Activated naive CD4-positive, alpha-beta T cell treated with anti-CD3 and anti-CD28 coated beads, Interleukin-2, amount 10 ng/mL, durations not matched to agents 7 days and 5 days (primary cell): ENCODE measurements around the gene TRMT11.
"Not testable (repeated sequence)": the region's sequence is repeated elsewhere in the genome, so short reads cannot be mapped to it uniquely, and the experiment has no call there.

Experiments
- CTCF ChIA-PET: fragments of 350-600 bp; sonication (Branson Sonifier 250); formaldehyde crosslinking; loops from one replicate; lab custom pipeline; 2021; ENCODE audit warnings: antibody characterized with exemption; lab: Charles Lee
- DNase-seq: peaks from one replicate; pipeline ENCODE4 v3.0.0-alpha.2; 2020
- H3K27ac Mint-ChIP-seq: one replicate; pipeline ENCODE4 v1.8.0; 2021; ENCODE audit warnings: mild to moderate bottlenecking, moderate library complexity, mixed read lengths
- H3K27me3 Mint-ChIP-seq: one replicate; pipeline ENCODE4 v1.8.0; 2021; ENCODE audit warnings: mild to moderate bottlenecking, mixed read lengths
- H3K36me3 Mint-ChIP-seq: one replicate; pipeline ENCODE4 v1.8.0; 2021; ENCODE audit warnings: mixed read lengths
- H3K4me1 Mint-ChIP-seq: one replicate; pipeline ENCODE4 v1.8.0; 2021; ENCODE audit warnings: mixed read lengths
- H3K4me3 Mint-ChIP-seq: one replicate; pipeline ENCODE4 v1.8.0; 2021; ENCODE audit warnings: mild to moderate bottlenecking, moderate library complexity, mixed read lengths
- H3K9me3 Mint-ChIP-seq: one replicate; pipeline ENCODE4 v1.8.0; 2021; ENCODE audit warnings: mixed read lengths

TRMT11 gene

DNA sequence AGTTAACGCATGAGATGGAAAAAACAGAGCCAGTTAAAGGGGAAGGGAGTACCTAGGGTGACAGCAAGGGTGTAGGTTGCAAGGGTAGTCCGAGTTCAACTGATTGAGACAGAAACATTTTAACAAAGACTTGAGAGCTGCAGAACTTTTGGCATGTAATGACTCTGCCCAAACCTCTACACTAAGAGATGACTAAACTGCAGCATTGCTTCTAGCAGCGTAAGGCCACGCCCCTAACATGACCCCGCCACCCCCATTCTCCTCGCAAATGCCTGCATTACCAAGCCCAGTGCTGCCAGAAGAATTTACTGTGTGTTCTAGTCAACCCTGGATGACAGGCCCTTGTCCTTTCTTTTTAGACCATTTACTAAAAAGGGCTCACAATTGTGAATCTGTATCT, 36.0 kb upstream of the TRMT11 start:
- Mint-ChIP-seq H3K27ac (no peak overlapping the region), H3K4me3 (no peak overlapping the region), H3K36me3 (no peaks in the 10 kb centered on the region), H3K27me3 (peaks cover 19% of the 10 kb centered on the region), H3K4me1 (peaks cover 2% of the 10 kb centered on the region), H3K9me3 (no peaks in the 10 kb centered on the region)
- CTCF ChIA-PET = interaction anchor here (3.5 to 9.9 kb wide), 2 partner anchors 61 to 159 kb away, joined by 25 to 140 read pairs; partner anchors contain the start of gene NCOA7
- no peak for DNase-seq

GRCh38 chr6:125950716-125951115, 35.6 kb upstream of the TRMT11 start:
- not testable (repeated sequence) for H3K36me3 Mint-ChIP-seq, DNase-seq, H3K4me3 Mint-ChIP-seq, H3K9me3 Mint-ChIP-seq, H3K27ac Mint-ChIP-seq, H3K4me1 Mint-ChIP-seq
- peaks cover 19% of the 10 kb centered on the region for H3K27me3 Mint-ChIP-seq
- CTCF ChIA-PET = interaction anchor here (1.0 to 9.9 kb wide), 8 partner anchors 24 to 197 kb away, joined by 3 to 140 read pairs (median 12); partner anchors contain the start of gene NCOA7

GRCh38 chr6:125951323-125951722, 35.0 kb upstream of the TRMT11 start:
- Mint-ChIP-seq H3K9me3 (no peaks in the 10 kb centered on the region), H3K36me3 (no peaks in the 10 kb centered on the region), H3K4me3 (no peak overlapping the region), H3K27me3 (peaks cover 19% of the 10 kb centered on the region), H3K4me1 (peaks cover 8% of the 10 kb centered on the region), H3K27ac (no peak overlapping the region)
- no peak for DNase-seq
- CTCF ChIA-PET = interaction anchor here (0.7 to 9.9 kb wide), 11 partner anchors 8 to 198 kb away, joined by 3 to 140 read pairs (median 5); partner anchors contain the start of gene NCOA7

- no peak overlapping the region for H3K4me3 Mint-ChIP-seq
- CTCF ChIA-PET = interaction anchor here (0.5 to 9.9 kb wide), 24 partner anchors 9 to 641 kb away, joined by 3 to 140 read pairs (median 5); partner anchors contain the start of gene NCOA7
- no peaks in the 10 kb centered on the region for H3K36me3 Mint-ChIP-seq
- DNase-seq = peak; percentile 44
- H3K27me3 Mint-ChIP-seq = peaks cover 19% of the 10 kb centered on the region
- no peak overlapping the region for H3K27ac Mint-ChIP-seq
- no peaks in the 10 kb centered on the region for H3K9me3 Mint-ChIP-seq
- peaks cover 8% of the 10 kb centered on the region for H3K4me1 Mint-ChIP-seq
These were observed 33.4 kb upstream of the TRMT11 start for GRCh38 chr6:125952764-125953501.

- H3K36me3 Mint-ChIP-seq = no peaks in the 10 kb centered on the region
- no peak for DNase-seq
- H3K9me3 Mint-ChIP-seq = no peaks in the 10 kb centered on the region
- no peak overlapping the region for H3K4me3 Mint-ChIP-seq
- H3K27me3 Mint-ChIP-seq = peaks cover 19% of the 10 kb centered on the region
- H3K4me1 Mint-ChIP-seq = peaks cover 8% of the 10 kb centered on the region
- CTCF ChIA-PET = interaction anchor here (0.6 to 9.9 kb wide), 23 partner anchors 13 to 642 kb away, joined by 3 to 140 read pairs (median 5); partner anchors contain the start of gene NCOA7
- H3K27ac Mint-ChIP-seq = no peak overlapping the region
These were observed 32.9 kb upstream of the TRMT11 start for GRCh38 chr6:125953502-125953875.

DNA sequence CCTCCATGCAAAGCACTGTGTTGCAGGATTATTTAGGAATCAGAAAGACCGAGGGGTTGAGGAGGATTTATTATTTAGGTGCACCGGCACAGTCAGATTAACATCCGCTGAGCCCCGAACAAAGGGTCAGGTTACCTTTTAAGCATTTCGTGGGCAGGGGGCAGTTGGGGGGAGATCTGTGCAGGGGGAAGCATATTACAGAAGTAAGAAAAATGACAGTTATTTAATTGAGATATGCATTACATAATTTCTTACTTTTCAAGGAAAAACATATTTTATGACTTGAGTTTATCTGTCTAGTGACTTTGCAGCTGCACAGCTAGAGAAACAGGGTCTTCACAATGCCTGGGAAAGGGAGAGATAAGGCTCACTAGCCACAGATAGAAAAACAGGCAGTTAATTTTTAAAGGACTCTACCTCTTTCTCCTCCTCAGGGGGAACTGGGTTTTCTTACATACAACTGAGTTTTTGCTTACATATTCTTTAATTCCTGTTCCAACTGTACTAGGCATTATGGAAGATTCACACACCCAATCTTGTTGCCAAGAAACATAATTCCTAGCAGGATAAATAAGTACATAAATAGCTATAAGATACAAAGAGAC, 31.5 kb upstream of the TRMT11 start:
- H3K9me3 Mint-ChIP-seq = no peaks in the 10 kb centered on the region
- H3K4me1 Mint-ChIP-seq = peaks cover 8% of the 10 kb centered on the region
- peaks cover 17% of the 10 kb centered on the region for H3K27me3 Mint-ChIP-seq
- H3K27ac Mint-ChIP-seq = no peak overlapping the region
- H3K4me3 Mint-ChIP-seq = no peak overlapping the region
- H3K36me3 Mint-ChIP-seq = no peaks in the 10 kb centered on the region
- DNase-seq = no peak
- CTCF ChIA-PET = interaction anchor here (1.6 to 9.9 kb wide), 7 partner anchors 15 to 164 kb away, joined by 3 to 140 read pairs (median 8); partner anchors contain the start of gene NCOA7

GRCh38 chr6:125955973-125956372, 30.4 kb upstream of the TRMT11 start:
- Mint-ChIP-seq H3K36me3 (peaks cover 2% of the 10 kb centered on the region), H3K4me1 (peaks cover 8% of the 10 kb centered on the region)

DNA sequence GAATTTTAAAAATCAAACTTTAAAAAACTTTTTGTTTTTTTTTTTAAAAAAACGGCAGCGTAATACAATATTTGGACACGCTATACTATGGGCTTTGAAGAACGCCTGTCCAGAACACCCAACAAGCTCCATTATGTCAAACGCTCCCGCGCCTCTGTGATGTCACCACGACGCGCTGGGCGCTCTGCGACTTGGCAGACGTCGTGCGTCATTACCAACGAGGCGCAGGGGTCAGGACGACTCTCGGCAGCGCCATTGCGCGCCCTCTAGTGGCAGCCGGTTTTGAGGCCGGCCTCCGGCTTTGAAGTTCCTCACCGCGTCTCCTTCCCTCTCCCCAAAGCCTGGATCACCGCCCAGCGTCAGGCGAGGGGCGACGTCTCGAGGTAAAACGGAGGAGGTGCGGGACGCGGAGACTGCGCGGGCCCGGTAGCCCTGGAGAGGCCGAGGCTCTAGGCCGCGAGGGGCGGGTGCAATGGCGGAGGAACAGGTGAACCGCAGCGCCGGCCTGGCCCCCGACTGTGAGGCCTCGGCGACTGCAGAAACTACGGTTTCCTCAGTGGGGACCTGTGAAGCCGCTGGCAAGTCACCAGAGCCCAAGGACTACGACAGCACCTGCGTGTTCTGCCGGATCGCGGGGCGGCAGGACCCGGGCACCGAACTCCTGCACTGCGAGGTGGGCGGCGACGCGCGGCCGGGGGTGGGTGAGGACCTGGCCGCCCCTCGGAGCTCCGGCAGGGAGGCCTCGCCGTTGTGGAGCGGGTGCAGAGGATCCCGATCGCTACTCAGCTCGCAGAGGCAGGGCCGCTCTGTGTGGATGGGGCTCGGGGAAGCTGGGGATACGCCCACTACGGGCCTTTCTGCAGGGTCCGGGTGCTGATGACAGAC, 29.6 kb upstream of the TRMT11 start, which contains the start of gene HINT3:
Gene HINT3 (plus strand): TSS at position 265 of the 885 bp plus-strand sequence. CDS start 208 bp downstream, at position 473.
- Mint-ChIP-seq H3K27ac (peak within 1 kb of the TSS; percentile 68), H3K27me3 (peaks cover 15% of the 10 kb centered on the region), H3K4me1 (peaks cover 8% of the 10 kb centered on the region), H3K9me3 (no peaks in the 10 kb centered on the region), H3K36me3 (peaks cover 2% of the 10 kb centered on the region), H3K4me3 (no peak within 1 kb of the TSS)
- CTCF ChIA-PET = interaction anchor here (0.6 to 9.9 kb wide), 53 partner anchors 8 to 1163 kb away, joined by 3 to 140 read pairs (median 4); partner anchors contain the start of genes NCOA7 and TRMT11
- DNase-seq = peak; percentile 99

More at GRCh38 chr6:125955973-125956372, 30.4 kb upstream of the TRMT11 start:
- Mint-ChIP-seq H3K27ac (peak overlapping the region; percentile 68), H3K4me3 (no peak overlapping the region), H3K27me3 (peaks cover 15% of the 10 kb centered on the region), H3K9me3 (no peaks in the 10 kb centered on the region)
- DNase-seq = no peak
- CTCF ChIA-PET = interaction anchor here (0.6 to 9.9 kb wide), 43 partner anchors 8 to 1164 kb away, joined by 3 to 140 read pairs (median 4); partner anchors contain the start of genes NCOA7 and TRMT11

- CTCF ChIA-PET = interaction anchor here (0.6 to 9.9 kb wide), 16 partner anchors 10 to 176 kb away, joined by 3 to 140 read pairs (median 6); partner anchors contain the start of genes NCOA7 and TRMT11
- Mint-ChIP-seq H3K27ac (no peak overlapping the region), H3K4me1 (peaks cover 8% of the 10 kb centered on the region), H3K4me3 (no peak overlapping the region), H3K9me3 (no peaks in the 10 kb centered on the region), H3K27me3 (peaks cover 12% of the 10 kb centered on the region), H3K36me3 (peaks cover 2% of the 10 kb centered on the region)
- no peak for DNase-seq
These were observed 29.0 kb upstream of the TRMT11 start for GRCh38 chr6:125957391-125957693.

GRCh38 chr6:125957845-125958244, 28.5 kb upstream of the TRMT11 start:
- peaks cover 8% of the 10 kb centered on the region for H3K4me1 Mint-ChIP-seq
- H3K27me3 Mint-ChIP-seq = peaks cover 9% of the 10 kb centered on the region
- no peak overlapping the region for H3K27ac Mint-ChIP-seq
- no peak overlapping the region for H3K4me3 Mint-ChIP-seq
- CTCF ChIA-PET = interaction anchor here (0.7 to 9.9 kb wide), 11 partner anchors 10 to 177 kb away, joined by 3 to 140 read pairs (median 5); partner anchors contain the start of genes NCOA7 and TRMT11
- no peak for DNase-seq
- H3K36me3 Mint-ChIP-seq = peaks cover 2% of the 10 kb centered on the region
- no peaks in the 10 kb centered on the region for H3K9me3 Mint-ChIP-seq

DNA sequence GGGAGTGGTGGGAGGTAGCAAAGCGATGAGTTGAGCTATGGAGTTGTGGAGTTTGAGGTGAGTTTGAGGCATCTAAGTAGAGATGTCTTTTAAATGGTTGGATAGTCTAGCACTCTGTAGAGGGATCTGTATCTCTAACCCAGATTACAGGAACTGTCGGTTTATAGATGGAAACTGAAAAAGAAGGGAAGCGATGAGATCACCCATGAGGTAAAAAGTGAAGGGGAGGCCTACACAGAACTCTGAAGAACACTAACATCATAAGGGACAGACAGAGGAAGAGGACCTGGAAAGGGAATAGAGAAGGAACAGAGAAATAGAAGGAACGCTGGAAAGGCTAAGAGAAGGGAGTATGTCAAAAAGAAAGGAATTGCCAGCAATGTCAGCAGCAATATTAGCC, 27.3 kb upstream of the TRMT11 start:
- peaks cover 8% of the 10 kb centered on the region for H3K4me1 Mint-ChIP-seq
- H3K27me3 Mint-ChIP-seq = no peaks in the 10 kb centered on the region
- H3K4me3 Mint-ChIP-seq = no peak overlapping the region
- no peak for DNase-seq
- no peaks in the 10 kb centered on the region for H3K9me3 Mint-ChIP-seq
- CTCF ChIA-PET = interaction anchor here (1.2 to 9.9 kb wide), 3 partner anchors 70 to 168 kb away, joined by 3 to 140 read pairs (median 4); partner anchors contain the start of gene NCOA7
- no peak overlapping the region for H3K27ac Mint-ChIP-seq
- H3K36me3 Mint-ChIP-seq = peaks cover 2% of the 10 kb centered on the region

- no peak for DNase-seq
- Mint-ChIP-seq H3K27me3 (no peaks in the 10 kb centered on the region), H3K27ac (no peak overlapping the region), H3K36me3 (peaks cover 2% of the 10 kb centered on the region), H3K9me3 (no peaks in the 10 kb centered on the region), H3K4me3 (no peak overlapping the region), H3K4me1 (peaks cover 1% of the 10 kb centered on the region)
- CTCF ChIA-PET = interaction anchor here (1.0 to 2.0 kb wide), 2 partner anchors 129 to 180 kb away, joined by 3 to 7 read pairs; no protein-coding TSS in a partner anchor
These were observed 25.2 kb upstream of the TRMT11 start for GRCh38 chr6:125961117-125961516.

GRCh38 chr6:125962900-125963497, 23.3 kb upstream of the TRMT11 start:
- no peak overlapping the region for H3K4me3 Mint-ChIP-seq

More at GRCh38 chr6:125962900-125963497, 23.3 kb upstream of the TRMT11 start:
- Mint-ChIP-seq H3K27me3 (no peaks in the 10 kb centered on the region), H3K9me3 (no peaks in the 10 kb centered on the region), H3K36me3 (peaks cover 7% of the 10 kb centered on the region), H3K27ac (no peak overlapping the region), H3K4me1 (no peaks in the 10 kb centered on the region)
- no peak for DNase-seq
- CTCF ChIA-PET = interaction anchor here (1.3 kb wide), 1 partner anchor 11 kb away, joined by 3 read pairs; no protein-coding TSS in a partner anchor
